Endometrial microvascular endothelial cells (primary cell): Measurements from ENCODE around the gene GRIN2A. TPM values are rescaled to one million over a fixed set of nuclear protein-coding genes. Genes with fewer than 3 reads are reported as not detected.

ENCODE experiments used
- in situ Hi-C: cut with HindIII; loops from 2 replicates; pipeline ENCODE4 v1.10.0; 2017; ENCODE audit warnings: low sequenced_read_pairs, low pct_unique_long_range_greater_than_20kb; ENCODE audit errors: inconsistent ontology term
- total RNA-seq: library from RNA; depleted of rRNA; stranded (reverse); fragments of >200 nt; gene quantifications from one replicate; pipeline ENCODE4 v1.2.3, GENCODE V29; 2015; ENCODE audit errors: inconsistent ontology term

The GRIN2A gene
- total RNA-seq, 1 donor from 2014 or later: not detected

DNA sequence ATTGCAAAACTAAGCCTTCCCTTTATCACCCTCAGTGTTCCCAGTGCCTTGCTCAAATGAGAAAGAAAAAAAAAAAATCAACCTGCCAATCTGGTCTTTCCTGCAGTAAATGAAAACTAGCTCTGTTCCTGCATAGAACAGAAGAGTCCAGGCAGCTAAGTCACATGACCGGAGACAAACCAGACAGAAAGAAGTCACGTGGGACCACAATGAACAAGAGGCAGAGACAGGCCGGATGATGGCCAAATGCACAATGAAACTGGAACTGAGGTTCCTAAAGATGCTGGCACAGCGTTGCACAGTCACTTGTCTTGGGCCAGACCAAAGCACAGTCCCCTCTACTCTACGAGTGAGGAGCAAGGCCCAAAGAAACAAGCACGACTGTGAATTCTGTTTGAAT, 172.5 kb downstream of the GRIN2A start:
- in situ Hi-C loops: no loop called here

DNA sequence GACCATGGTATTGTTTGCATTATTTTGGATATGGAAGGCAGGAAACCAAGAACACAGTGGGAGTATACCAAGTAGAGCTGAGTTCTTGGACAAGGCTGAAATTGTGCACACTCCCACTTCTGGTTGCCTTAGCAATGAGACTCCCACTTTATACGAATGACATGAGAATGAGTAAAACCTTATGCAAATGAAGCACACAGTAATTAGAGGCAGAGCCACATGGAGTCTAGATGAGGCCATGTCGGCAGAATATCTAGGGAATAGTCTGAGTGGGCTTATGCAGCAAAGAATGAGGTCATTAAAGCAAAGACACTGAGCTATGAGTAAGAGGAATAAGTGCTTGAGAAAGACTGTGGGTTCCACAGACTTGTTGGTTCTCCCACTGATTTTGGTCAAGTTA, 178.7 kb downstream of the GRIN2A start:
- in situ Hi-C loops: no loop called here

DNA sequence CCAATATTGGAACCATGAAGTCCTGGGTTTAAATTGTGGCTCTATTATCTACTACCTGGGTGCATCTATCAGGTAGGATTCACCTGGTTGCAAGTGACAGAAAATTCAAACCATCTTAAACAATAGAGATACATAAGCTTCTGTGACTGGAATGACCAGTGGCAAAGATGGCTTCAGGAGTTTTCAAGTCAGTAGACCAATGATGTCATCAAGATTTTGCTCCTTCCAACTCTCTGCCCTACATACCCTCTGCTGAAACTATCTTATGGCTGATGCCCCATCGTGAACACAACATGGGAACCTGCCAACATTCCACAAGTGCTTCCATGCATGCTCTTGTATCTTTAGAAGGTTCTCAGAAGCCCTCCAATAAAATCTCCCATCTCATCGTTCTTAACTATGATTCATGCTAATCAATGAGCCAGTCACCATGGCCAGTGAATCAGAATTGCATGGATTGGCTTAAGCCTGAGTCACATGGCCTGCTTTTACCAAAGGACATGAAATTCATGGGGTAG, 180.9 kb downstream of the GRIN2A start:
- in situ Hi-C loops: no loop called here

DNA sequence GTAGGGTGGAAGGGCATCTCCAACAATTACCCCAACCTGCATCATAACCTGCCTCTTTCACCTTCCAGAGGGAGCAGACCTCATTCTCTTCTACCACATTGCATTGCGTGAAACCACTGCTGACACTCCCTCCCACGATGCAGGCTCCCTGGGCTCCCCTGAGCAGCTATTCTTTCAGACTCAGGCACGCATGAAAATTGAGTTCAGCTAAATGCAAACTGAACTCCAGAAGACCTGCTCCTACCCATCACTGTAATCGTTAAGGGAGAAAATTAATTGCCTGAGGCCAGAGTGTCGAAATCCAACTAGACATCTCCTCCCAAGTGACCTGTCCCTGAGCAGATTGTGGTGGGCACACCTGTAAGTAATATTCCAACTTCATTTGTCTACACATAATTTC, 186.0 kb downstream of the GRIN2A start:
- in situ Hi-C loops: no loop called here

DNA sequence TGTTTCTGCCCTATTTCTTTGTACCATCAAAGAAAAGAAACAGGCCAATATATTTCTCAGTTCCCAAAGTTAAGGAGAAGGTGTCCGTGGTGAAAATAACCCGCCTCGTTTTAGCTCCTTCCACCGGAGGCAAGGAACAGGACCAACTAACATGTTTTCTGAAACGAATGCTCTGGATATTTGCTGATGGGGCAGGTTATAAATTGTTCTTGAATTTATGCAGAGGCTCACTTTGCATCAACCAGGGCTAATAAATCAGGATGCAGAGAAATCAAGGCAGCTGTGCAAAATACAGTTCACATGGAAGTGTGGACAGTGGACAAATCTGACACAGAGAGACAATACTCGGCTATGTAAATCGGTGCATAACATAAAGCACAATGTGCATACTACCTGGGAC, 189.8 kb downstream of the GRIN2A start:
- in situ Hi-C loops: no loop called here

DNA sequence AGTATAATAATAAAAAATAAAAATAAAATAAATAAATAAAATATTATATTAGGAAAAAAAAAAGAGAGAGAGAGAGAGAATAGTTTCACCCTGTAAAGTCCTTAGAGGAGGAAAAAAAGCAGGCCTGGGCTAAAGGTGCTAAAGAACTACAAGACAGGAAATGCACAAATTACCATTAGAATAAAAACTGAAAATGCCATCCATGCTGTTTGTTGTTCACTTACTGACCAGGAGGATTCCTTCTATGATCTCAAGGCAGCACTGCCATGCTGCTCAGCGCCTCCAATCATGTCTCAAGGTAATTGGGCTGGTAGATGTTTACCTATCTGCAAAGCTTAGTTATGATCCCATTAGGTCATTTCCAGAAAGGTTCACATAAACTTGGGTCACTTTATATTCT, 201.2 kb downstream of the GRIN2A start:
- in situ Hi-C loops: no loop called here

DNA sequence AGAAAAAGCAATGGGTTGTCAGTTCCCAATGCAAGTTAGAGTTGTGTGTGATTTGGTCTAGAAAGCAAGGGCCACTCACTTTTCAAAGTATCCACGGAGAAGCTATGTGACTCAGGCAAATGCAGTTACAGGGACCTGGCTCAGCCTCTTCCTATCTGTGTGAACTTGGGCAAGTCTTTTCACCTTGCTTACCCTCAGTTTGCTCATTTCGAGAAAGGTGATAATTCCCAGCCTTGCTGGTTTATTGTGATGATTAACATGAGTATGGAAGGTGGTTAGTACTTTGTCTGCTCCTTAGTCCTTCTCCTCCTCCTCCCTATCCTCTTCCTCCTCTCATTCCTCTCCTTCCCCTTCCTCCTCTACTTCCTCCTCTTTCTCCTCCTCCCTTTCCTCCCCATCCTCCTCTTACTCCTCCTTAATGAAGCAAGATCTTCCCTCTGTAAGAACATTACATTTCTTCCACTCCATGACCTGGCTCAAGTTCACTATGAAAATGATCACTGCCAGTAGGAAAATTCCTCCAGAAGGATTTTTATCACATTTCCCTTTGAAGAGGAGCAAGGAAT, 204.0 kb downstream of the GRIN2A start:
- in situ Hi-C loops: no loop called here

DNA sequence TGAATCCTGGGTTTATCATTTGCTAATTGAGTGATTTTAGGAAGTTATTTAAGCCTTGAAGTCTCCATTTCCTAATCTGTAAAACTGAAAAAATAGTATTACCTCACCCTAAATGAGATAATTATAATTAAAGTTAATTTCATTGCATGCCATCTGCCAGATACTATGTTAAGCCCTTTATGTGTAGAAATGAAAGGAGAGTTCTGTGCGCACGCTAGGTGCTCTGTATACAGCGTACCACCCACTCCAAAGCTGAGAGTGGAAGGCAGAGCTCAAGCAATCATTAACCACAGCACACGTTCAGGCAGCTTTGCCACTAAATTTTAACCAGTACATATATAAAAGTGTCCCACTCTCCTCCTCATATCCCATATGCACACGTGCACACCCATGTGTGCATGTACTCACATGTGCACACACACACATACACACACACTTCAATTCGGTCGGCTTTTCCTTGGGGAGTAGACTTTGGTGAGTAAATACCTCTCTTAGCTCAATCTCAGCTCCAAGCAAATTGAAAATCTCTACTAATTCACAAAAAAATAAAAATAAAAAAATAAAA, 204.8 kb downstream of the GRIN2A start:
- in situ Hi-C loops: no loop called here

DNA sequence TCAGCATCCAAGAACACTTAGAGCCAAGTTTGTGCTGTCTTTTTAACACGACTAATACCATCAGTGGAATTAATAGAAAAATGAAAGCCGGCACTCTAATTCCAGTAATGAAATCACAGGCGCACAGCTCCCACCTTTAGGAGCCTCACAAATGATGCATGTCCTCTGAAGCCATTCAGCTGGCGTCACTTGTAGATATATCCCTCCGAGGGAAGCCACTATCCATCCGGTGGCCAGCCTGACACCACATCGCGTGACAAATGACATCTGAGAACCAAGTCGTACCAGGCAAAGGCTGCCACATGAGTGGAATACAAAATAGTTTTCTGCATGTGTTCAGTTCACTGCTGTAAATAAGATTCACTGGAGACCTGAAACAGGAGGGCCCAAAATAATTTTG, 205.6 kb downstream of the GRIN2A start:
- in situ Hi-C loops: no loop called here

DNA sequence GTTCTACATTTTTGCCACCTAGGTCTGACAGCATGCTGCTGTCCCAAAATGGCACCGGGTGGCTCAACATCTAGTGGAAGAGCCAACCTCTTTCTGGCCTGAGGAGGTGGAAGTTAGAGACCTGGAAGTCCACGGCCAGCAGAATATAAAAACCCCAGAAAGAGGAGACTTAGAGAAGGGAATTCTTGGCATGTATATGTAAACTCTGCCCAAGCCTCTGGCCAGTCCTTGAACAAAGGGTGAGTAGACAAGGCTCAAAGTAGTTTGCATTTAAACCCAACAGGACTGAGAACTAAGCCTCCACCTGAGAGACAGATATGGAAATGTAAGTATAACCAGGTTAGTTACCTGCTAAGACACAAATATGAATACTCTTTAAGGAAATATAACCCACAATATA, 210.3 kb downstream of the GRIN2A start:
- in situ Hi-C loops: no loop called here

DNA sequence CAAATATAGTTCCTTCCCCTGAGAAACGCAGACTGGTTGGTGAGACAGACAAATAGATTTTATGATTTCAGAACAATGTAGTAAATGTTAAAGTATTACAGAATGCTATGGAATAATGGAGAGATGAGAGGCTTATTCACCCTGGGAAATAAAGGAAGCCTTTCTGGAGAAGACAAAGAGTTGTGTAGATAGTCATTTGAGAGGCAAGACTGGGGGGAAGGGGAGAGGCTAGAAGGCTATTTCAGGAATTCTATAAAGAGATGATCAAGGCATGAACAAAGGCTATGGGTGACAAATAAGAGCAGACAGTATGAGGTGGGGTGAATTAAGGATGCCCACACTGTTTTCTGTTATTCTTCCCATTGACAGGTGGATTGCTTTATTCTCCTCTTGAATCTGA, 211.4 kb downstream of the GRIN2A start:
- in situ Hi-C loops: no loop called here

DNA sequence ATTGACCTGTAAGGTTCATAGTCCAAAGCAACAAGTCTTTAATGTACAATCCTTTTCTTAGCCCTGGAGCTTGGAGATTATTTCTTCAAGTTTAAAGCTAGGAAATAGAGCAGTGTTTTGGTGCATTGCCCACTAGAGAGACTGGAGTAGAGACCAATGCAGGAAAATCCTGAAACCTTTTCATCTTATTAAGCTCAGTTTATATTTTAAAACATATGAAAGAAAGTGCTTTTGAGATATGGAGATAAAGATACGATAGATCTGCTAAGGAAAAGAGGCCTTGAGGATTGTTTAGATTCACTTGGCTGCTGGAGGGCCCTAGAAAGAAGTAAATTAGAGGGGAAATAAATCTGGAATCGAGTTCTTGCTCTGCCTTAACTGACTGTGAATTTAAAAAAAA, 212.0 kb downstream of the GRIN2A start:
- in situ Hi-C loops: no loop called here

DNA sequence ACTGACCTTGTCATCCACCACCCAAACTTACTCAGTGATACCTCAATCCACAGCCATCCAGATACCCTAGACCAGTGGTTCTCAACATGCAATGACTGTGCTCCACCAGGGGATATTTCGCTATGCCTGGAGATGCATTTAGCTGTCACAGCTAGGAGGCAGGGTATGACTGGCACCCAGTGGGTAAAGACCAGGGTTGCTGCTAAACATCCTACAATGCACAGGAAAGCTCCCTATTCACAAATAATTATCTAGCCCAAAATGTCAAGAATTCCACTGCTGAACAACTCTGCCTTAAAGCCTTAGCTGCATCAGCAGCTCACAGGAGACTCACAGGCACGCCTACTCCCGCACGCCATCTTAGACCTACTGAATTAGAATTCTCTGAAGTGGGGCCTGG, 212.6 kb downstream of the GRIN2A start:
- in situ Hi-C loops: no loop called here

DNA sequence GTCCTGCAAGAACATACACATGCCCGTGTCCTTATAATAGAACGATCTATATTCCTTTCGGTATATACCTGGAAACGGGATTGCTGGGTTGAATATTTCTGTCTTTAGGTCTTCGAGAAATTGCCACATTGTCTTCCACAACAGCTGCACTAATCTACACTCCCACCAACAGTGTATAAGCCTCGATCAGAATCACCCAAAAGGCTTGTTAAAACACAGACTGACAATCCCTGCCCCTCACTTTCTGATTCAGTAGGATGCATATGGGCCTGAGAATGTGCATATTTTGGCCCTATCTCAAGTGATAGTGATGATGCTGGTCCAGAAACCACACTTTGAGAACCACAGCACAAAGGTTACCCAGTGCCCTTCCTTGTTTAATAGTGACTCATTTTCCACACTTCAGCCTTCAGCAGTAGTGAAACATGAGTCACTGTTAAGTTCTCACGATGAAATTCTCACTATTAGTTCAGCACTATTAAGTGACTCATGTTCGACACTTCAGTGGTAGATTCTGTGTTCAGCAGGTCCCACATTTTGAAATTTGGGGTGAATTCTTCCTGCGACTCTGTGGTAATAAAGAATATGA, 215.6 kb downstream of the GRIN2A start:
- in situ Hi-C loops: no loop called here

DNA sequence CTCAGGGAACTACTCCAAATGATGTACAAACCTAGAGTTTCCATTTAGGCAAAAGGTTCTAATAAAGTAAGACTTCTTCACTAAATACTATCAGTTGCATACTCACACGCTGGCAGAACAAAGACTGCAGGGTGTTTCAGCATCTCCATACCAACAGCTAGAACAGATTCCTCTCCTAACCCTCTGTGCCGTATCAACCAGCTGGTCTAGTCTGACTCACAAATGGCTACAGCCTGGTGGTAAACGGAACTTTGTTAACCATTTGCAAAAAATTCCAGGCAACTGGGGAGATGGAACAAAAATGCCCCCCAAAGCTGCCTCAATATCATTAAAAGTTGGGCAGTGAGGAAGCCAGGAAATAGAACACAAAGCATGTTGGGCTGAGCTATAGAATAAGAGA, 217.1 kb downstream of the GRIN2A start:
- in situ Hi-C loops: no loop called here

DNA sequence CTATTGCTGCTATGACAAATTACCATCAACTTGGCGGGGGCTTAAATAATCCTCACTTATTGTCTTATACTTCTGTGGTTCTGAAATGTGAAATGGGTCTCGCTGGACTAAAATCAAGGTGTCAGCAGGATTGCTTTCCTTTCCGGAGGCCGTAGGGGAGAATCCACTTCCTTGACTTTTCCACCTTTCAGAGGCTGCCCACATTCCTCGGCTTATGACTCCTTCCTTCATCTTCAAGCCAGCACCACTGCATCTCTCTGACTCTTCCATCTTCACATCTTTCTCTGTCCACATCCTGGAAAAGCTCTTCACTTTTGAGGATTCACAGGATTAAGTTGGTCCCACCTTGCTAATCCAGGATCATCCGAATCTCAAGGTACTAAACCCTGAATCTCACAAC, 217.8 kb downstream of the GRIN2A start:
- in situ Hi-C loops: no loop called here

DNA sequence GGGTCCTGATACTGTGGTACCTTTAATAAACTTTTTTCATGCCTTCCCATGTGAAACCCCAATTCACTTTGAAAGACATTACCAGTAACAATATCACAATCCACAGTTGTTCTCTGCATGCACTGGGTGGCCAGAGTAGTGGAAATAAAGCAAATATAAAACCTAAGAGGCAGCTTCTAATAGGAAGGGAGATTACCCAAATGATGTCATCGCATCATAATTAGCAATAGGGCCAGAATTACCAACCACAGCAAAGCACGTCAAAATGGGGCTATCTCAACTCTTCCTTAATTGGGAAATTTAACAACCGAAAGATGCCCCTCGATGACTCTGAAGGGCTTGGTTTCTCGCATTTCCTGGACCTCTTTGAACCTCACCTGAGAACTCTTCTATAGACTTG, 224.8 kb downstream of the GRIN2A start:
- in situ Hi-C loops: no loop called here

DNA sequence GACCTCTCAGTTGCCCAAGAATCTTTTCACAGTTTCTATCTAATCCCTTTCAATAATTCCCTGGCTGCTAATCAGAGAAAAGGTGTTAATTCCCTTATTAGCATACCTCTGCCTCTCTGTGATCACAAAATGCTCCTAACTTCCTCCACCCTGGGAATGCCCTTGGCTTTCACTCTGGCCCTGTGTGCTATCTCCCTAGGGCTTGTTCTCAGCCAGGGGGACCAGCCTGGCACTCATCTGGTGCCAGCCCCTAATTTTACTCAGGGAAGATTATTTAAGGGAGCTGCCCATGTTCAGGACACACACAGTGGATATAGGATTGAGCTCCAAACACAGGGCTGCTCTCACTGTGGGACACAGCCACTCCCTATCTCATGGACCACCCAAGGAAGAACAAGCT, 225.2 kb downstream of the GRIN2A start:
- in situ Hi-C loops: no loop called here

DNA sequence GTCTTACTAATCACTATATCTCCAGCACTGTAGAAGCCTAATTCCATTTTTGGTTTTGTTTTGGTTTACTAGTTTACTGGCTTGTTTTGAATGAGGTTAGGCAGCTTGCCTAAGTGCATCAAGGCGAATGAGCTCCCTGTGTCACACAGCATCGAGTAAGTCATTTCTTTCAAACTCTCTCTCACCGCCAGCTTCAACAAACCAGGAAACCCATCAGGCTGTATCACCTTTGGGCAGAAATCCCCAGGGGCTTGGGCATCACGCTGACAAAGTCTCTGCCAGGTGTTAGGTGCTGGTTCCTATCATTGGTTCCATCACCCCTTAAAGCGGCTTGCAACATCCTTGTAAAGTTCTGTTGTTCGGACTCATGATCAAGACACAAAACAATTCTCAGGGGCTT, 226.6 kb downstream of the GRIN2A start:
- in situ Hi-C loops: no loop called here

DNA sequence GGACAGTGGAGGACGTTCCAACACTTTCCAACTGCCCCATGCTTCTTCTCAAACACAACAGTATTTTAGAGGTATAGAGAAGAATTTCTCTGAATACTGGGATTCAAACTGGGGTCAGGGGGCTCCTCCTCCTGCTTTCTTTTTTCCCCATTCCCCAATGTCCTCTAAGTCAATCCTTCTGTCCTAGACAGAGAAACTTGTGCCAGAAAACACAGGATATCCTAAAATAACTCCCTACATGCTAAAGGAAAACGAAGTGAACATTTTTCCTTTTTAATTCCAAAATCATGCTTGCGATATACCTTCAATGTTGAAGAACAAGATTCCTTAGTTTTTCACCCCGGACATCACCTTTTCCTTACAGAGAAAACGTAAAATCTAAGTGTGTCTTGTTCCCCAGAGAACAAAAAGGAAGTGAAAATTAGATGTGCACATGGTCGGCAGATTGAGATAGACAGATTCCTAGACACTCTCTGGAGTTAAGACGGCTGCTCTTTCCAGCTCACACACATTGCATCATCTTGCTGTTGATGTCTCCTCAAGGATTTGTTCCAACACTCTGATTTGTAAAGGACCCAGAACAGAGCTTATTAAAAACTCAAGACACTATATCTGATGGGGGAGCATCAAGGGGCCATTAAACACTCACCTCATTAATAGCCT, 228.2 kb downstream of the GRIN2A start:
- in situ Hi-C loops: no loop called here
